ENCODE measurements around the gene SETD2.

Gene SETD2

GRCh38 chr3:46976326-46977190, 187.4 kb downstream of the SETD2 start, which contains the start of gene CCDC12:
CCDC12 (minus strand) TSS chr3:46976745; CDS start chr3:46976732, 13 bp downstream.
- peak within 1 kb of the TSS; percentile 100 for H3K4me3 ChIP-seq (ENCODE audit: low read length)
- DNase-seq (ENCODE audit: low read depth), result peak; percentile 99
- TF ChIP-seq, protein P1, sequence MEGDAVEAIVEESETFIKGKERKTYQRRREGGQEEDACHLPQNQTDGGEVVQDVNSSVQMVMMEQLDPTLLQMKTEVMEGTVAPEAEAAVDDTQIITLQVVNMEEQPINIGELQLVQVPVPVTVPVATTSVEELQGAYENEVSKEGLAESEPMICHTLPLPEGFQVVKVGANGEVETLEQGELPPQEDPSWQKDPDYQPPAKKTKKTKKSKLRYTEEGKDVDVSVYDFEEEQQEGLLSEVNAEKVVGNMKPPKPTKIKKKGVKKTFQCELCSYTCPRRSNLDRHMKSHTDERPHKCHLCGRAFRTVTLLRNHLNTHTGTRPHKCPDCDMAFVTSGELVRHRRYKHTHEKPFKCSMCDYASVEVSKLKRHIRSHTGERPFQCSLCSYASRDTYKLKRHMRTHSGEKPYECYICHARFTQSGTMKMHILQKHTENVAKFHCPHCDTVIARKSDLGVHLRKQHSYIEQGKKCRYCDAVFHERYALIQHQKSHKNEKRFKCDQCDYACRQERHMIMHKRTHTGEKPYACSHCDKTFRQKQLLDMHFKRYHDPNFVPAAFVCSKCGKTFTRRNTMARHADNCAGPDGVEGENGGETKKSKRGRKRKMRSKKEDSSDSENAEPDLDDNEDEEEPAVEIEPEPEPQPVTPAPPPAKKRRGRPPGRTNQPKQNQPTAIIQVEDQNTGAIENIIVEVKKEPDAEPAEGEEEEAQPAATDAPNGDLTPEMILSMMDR (IDR thresholded peaks at IDR 0.05; ENCODE audit: insufficient read depth, low read depth, low read length, missing control alignments), result no peak

DNA sequence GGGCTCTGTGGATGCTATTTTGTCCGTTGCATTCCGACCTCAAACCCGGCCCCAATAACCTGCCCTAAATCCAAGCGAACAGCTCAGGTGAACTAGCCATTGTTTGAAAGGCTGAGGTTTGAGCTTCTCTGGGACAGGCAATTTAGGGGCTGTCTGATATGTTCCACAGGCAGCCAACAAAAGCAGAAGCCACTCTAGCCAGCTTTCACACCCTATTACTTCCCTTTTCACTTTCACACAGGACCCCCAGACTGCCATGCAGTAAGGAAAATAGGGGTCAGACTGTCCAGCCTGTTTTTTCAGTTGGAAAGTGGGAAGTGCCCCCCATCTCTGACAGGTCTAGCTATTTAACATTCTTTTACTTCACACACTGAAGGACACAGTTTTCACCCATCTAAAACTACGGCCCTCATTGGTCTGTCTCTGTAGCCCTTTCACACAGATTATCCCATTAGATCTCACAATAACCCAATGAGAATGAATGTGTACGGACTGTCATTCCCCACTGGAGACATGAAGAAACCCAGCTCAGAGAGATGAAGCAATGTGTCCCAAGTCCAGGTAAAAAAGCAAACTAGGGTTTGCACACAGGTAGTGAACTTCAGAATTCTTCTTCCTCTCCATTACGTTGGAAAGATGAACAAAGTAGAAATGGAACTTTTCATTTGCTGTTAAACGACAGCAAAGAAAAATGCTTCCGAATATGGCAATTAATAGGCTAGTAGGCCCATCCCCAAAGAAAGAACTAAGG, 189.3 kb downstream of the SETD2 start:
- no peak for DNase-seq (ENCODE audit: low read depth)
- peak overlapping the region; percentile 9 for H3K4me3 ChIP-seq (ENCODE audit: low read length)
- TF ChIP-seq, protein P1 (IDR thresholded peaks at IDR 0.05; ENCODE audit: insufficient read depth, low read depth, low read length, missing control alignments), result no peak

DNA sequence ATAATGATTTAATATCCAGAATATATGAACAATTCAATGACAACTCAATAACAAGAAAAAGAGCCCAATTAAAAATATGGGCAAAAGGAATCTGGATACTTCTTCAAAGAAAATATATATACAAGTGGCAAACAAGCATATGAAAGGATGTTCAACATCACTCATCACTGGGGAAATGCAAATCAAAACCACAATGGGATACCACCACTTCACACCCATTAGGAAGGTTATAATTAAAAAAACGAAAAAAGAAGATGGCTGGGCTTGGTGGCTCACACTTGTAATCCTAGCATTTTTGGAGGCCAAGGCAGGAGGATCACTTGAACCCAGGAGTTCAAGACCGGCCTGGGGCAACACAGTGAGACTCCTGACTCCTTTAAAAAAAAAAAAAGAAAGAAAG, 191.5 kb downstream of the SETD2 start:
- DNase-seq (ENCODE audit: low read depth), result no peak
- TF ChIP-seq, protein P1 (IDR thresholded peaks at IDR 0.05; ENCODE audit: insufficient read depth, low read depth, low read length, missing control alignments), result no peak
- H3K4me3 ChIP-seq (ENCODE audit: low read length), result no peak overlapping the region

DNA sequence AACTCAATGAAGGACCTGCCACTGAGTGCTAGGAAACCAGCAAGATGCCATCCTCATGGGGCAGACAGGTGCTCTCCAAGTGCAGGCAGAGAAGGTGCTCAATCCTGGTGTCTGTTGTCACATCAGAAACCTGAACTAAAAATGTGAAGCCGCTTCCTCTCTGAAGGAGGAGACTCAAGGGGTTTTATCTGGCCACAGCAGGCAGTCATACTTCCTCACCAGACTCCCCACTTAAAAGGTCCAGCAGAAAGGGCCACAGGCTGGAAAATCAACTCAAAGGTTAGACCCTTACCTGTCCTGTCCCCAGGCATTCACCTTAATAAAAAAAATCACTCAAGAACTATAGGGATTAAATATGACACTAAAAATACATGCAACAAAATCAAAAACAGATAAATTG, 192.2 kb downstream of the SETD2 start:
- TF ChIP-seq, protein P1 (IDR thresholded peaks at IDR 0.05; ENCODE audit: insufficient read depth, low read depth, low read length, missing control alignments), result no peak
- H3K4me3 ChIP-seq (ENCODE audit: low read length), result no peak overlapping the region

GRCh38 chr3:46971151-46971550, 192.8 kb downstream of the SETD2 start:
- H3K4me3 ChIP-seq (ENCODE audit: low read length), result no peak overlapping the region
- no peak for DNase-seq (ENCODE audit: low read depth)
- TF ChIP-seq, protein P1 (IDR thresholded peaks at IDR 0.05; ENCODE audit: insufficient read depth, low read depth, low read length, missing control alignments), result no peak

More for the DNA sequence above, 192.2 kb downstream of the SETD2 start:
- no peak for DNase-seq (ENCODE audit: low read depth)

DNA sequence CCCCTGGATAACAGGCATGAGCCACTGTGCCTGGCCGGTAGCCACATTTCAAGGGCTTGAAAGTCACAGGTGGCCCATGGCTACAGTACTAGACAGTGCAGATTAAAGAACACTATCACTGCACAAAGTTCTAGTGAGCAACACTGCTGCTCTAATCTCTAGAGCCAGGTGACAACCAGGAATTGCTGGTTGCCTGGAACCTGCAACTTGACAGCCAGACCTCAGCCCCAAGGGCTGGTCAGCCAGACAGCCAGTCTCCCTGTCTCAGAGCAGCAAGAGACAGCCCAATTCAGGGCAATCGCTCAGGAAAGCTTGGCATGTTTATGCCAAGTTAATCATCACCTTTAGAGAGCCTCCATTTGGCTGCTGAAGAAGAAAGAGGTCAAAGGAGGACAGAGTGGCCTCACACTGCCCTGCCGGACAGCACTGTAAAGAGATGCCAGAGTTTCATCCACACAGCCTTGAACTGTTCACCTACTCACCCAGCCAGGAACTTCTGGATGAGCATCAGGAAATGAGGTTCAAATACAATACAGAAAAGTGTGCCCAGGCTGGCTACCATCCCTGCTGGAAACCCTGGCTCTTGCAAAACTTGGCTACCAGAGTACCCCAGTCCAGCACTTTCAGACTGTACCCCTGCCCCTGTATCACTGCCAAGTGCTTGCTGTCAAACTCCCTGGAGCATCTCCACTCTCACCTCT, 193.4 kb downstream of the SETD2 start:
- H3K4me3 ChIP-seq (ENCODE audit: low read length), result no peak overlapping the region
- no peak for DNase-seq (ENCODE audit: low read depth)
- TF ChIP-seq, protein P1 (IDR thresholded peaks at IDR 0.05; ENCODE audit: insufficient read depth, low read depth, low read length, missing control alignments), result no peak
